ENCODE measurements around the gene RASA3. TPM values are rescaled to one million over a fixed set of nuclear protein-coding genes. Genes with fewer than 3 reads are reported as not detected.
"Not testable (repeated sequence)": the region's sequence is repeated elsewhere in the genome, so short reads cannot be mapped to it uniquely, and the experiment has no call there.

The RASA3 gene
- total RNA-seq, 1 experiment from 2014 or later: 9.1 TPM

- POLR2A ChIA-PET: no interaction called here
- BruUV-seq (replicated peaks): no TSS peak
- H3K36me3 Mint-ChIP-seq (ENCODE audit: insufficient read depth, unreplicated experiment): peaks cover 23% of the 10 kb centered on the region
These were observed 109.5 kb downstream of the RASA3 start for GRCh38 chr13:114022876-114023275.

GRCh38 chr13:114022309-114022669 is 110.1 kb downstream of the RASA3 start:
- BruUV-seq (replicated peaks): no TSS peak
- no peaks in the 10 kb centered on the region for H3K27me3 Mint-ChIP-seq (ENCODE audit: insufficient read depth, unreplicated experiment)
- intact Hi-C loops (cut with micrococcal nuclease): no loop called here
- DNase-seq (ENCODE audit: unreplicated experiment): no peak
- ChIA-PET POLR2A (no interaction called here), CTCF (no interaction called here)
- TF ChIP-seq CTCF (IDR thresholded peaks at IDR 0.05; ENCODE audit: unreplicated experiment): no peak
- H3K4me1 Mint-ChIP-seq (ENCODE audit: insufficient read depth, unreplicated experiment): no peaks in the 10 kb centered on the region
- no peaks in the 10 kb centered on the region for H3K9me3 Mint-ChIP-seq (ENCODE audit: unreplicated experiment)
- no peak overlapping the region for H3K4me3 Mint-ChIP-seq (ENCODE audit: unreplicated experiment)
- peaks cover 23% of the 10 kb centered on the region for H3K36me3 Mint-ChIP-seq (ENCODE audit: insufficient read depth, unreplicated experiment)
- no peak overlapping the region for H3K27ac Mint-ChIP-seq (ENCODE audit: low read depth, unreplicated experiment)

More at GRCh38 chr13:114022876-114023275, 109.5 kb downstream of the RASA3 start:
- H3K27ac Mint-ChIP-seq (ENCODE audit: low read depth, unreplicated experiment): no peak overlapping the region
- CTCF ChIA-PET: no interaction called here
- no peaks in the 10 kb centered on the region for H3K4me1 Mint-ChIP-seq (ENCODE audit: insufficient read depth, unreplicated experiment)
- TF ChIP-seq CTCF (IDR thresholded peaks at IDR 0.05; ENCODE audit: unreplicated experiment): no peak
- H3K4me3 Mint-ChIP-seq (ENCODE audit: unreplicated experiment): no peak overlapping the region
- no peaks in the 10 kb centered on the region for H3K27me3 Mint-ChIP-seq (ENCODE audit: insufficient read depth, unreplicated experiment)
- no peak for DNase-seq (ENCODE audit: unreplicated experiment)
- intact Hi-C loops (cut with micrococcal nuclease): no loop called here
- no peaks in the 10 kb centered on the region for H3K9me3 Mint-ChIP-seq (ENCODE audit: unreplicated experiment)

- no peak for DNase-seq (ENCODE audit: unreplicated experiment)
- H3K27ac Mint-ChIP-seq (ENCODE audit: low read depth, unreplicated experiment): no peak overlapping the region
- ChIA-PET POLR2A (interaction anchor here (0.6 to 1.2 kb wide), 2 partner anchors 41 to 44 kb away, joined by 3 to 4 read pairs; no protein-coding TSS in a partner anchor), CTCF (no interaction called here)
- H3K27me3 Mint-ChIP-seq (ENCODE audit: insufficient read depth, unreplicated experiment): no peaks in the 10 kb centered on the region
- no peaks in the 10 kb centered on the region for H3K9me3 Mint-ChIP-seq (ENCODE audit: unreplicated experiment)
- peaks cover 26% of the 10 kb centered on the region for H3K36me3 Mint-ChIP-seq (ENCODE audit: insufficient read depth, unreplicated experiment)
- no peak for TF ChIP-seq CTCF (IDR thresholded peaks at IDR 0.05; ENCODE audit: unreplicated experiment)
- no peak overlapping the region for H3K4me3 Mint-ChIP-seq (ENCODE audit: unreplicated experiment)
- intact Hi-C loops (cut with micrococcal nuclease): no loop called here
- no peaks in the 10 kb centered on the region for H3K4me1 Mint-ChIP-seq (ENCODE audit: insufficient read depth, unreplicated experiment)
- no TSS peak for BruUV-seq (replicated peaks)
These were observed 110.7 kb downstream of the RASA3 start for GRCh38 chr13:114021464-114022308.

- no TSS peak for BruUV-seq (replicated peaks)
- intact Hi-C loops (cut with micrococcal nuclease): no loop called here
These were observed 111.5 kb downstream of the RASA3 start for GRCh38 chr13:114020750-114021463.

GRCh38 chr13:114020134-114020533 is 112.3 kb downstream of the RASA3 start:
- H3K27me3 Mint-ChIP-seq (ENCODE audit: insufficient read depth, unreplicated experiment); H3K27ac Mint-ChIP-seq (ENCODE audit: low read depth, unreplicated experiment); CTCF ChIA-PET; DNase-seq (ENCODE audit: unreplicated experiment); intact Hi-C loops (cut with micrococcal nuclease); BruUV-seq (replicated peaks); H3K4me3 Mint-ChIP-seq (ENCODE audit: unreplicated experiment); H3K9me3 Mint-ChIP-seq (ENCODE audit: unreplicated experiment); POLR2A ChIA-PET: not testable (repeated sequence)
- Mint-ChIP-seq H3K36me3 (ENCODE audit: insufficient read depth, unreplicated experiment) (peaks cover 34% of the 10 kb centered on the region), H3K4me1 (ENCODE audit: insufficient read depth, unreplicated experiment) (peaks cover 12% of the 10 kb centered on the region)

More at GRCh38 chr13:114020750-114021463, 111.5 kb downstream of the RASA3 start:
- ChIA-PET CTCF (interaction anchor here (0.5 to 0.6 kb wide), 2 partner anchors 108 to 934 kb away, joined by 3 read pairs; no protein-coding TSS in a partner anchor), POLR2A (interaction anchor here (0.6 to 1.2 kb wide), 2 partner anchors 40 to 44 kb away, joined by 3 to 4 read pairs; no protein-coding TSS in a partner anchor)
- DNase-seq (ENCODE audit: unreplicated experiment): no peak
- no peak for TF ChIP-seq CTCF (IDR thresholded peaks at IDR 0.05; ENCODE audit: unreplicated experiment)
- no peak overlapping the region for H3K4me3 Mint-ChIP-seq (ENCODE audit: unreplicated experiment)
- no peaks in the 10 kb centered on the region for H3K27me3 Mint-ChIP-seq (ENCODE audit: insufficient read depth, unreplicated experiment)
- H3K36me3 Mint-ChIP-seq (ENCODE audit: insufficient read depth, unreplicated experiment): peaks cover 31% of the 10 kb centered on the region
- H3K27ac Mint-ChIP-seq (ENCODE audit: low read depth, unreplicated experiment): no peak overlapping the region
- peaks cover 4% of the 10 kb centered on the region for H3K4me1 Mint-ChIP-seq (ENCODE audit: insufficient read depth, unreplicated experiment)
- no peaks in the 10 kb centered on the region for H3K9me3 Mint-ChIP-seq (ENCODE audit: unreplicated experiment)

All from MCF 10A (cell line).